Stimulated activated CD4-positive, alpha-beta T cell treated with anti-CD3 and anti-CD28 coated beads, Interleukin-4, amount 100 ng/mL, for 4 hours (primary cell): ENCODE measurements around the gene SUN3.
"Not testable (repeated sequence)": the region's sequence is repeated elsewhere in the genome, so short reads cannot be mapped to it uniquely, and the experiment has no call there.

Experiments
- DNase-seq, 2 experiments: peaks; one replicate each; pipeline ENCODE4 v3.0.0-alpha.2; 2020

SUN3 gene

DNA sequence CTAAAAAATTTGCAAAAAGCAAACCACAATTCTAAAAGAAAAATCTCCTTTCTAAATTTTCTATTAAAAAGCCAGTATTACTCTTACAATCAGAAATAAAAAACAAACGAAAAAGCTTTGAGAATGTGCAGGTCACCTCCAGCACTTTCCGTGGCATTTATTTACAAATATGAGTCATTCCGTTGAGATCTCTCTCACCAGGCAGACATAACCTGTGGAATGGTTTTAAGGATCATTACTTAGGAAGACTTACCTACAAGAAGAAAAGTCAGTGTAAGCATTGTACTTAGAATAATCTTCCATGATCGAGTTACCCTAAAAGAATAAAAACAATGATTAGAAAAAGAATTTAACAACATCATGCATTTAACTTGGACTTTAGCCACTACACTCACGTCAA, 3.3 kb downstream of the SUN3 start:
- no peak for DNase-seq

DNA sequence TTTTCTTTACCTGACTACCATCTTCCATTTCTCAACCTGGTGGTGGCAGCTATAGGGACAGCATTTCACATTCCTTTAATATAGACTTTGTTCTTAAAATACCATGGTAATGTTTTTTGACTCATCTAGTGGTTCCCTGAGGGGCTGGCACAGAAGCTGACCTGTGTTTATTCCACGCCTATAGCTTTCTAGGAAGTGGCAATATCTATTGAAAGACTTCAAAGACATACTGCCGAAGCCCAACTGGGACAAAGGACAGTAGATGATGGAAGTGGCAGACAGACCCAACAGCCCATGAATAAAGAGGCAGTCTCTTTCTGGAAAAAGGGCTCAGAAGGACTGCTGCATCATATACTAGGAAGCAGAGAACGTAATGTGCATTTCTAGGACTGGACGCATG, 11.2 kb downstream of the SUN3 start:
- DNase-seq, result no peak

DNA sequence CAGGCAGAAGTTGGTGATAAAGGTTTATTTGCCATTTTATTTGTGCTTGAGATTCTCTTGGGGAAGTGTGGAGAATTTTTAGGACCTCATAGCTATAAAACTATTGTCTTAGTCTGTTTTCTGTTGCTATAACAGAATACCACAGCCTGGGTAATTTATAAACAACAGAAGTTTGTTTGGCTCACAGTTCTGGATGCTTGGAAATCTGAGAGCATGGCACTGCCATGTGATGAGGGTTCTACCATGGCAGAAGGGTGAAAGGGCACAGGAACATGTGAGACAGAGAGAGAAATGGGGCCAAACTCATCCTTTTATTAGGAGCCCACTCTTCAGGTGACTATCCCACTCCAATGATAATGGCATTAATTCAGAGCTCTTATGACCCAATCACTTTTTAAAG, 12.3 kb downstream of the SUN3 start:
- no peak for DNase-seq

DNA sequence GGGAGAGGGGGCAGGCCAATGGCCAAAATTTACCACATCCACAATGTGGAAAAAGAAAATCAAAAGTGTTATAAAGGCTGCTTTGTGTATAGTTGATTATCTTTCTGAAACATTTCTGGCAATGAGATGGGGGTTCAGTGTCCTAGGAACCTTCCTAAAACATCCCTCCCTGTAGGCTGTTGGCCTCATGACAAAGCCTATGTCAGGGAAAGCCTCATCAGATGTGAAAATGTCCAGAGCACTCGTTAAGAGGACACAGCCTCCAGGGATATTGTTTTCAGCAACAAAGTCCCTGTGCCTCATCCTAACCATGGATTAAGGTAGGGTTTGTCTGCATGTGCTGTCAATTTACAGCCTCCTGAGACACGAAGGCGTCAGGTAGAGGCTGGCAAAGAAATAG, 17.0 kb downstream of the SUN3 start:
- no peak for DNase-seq

DNA sequence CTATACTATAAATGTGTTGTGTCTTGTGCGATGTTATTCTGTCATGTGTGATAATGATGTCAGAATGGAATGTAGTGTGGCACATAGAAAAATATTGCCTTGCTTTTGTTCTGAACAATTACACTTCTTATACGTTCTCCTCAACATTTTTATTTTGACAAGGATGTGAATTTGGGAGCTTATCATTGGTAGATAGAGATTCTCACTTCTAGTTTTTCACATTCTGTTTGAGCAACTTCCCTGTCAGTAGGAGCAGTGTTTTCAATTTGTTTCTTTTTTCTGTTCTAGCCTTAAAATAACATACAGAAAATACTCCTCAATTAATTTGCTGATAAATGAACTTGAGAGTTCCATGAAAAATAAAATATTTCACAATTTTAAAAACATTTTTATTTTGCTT, 17.6 kb downstream of the SUN3 start:
- no peak for DNase-seq

GRCh38 chr7:48009954-48010353, 19.0 kb downstream of the SUN3 start:
- DNase-seq, result no peak

DNA sequence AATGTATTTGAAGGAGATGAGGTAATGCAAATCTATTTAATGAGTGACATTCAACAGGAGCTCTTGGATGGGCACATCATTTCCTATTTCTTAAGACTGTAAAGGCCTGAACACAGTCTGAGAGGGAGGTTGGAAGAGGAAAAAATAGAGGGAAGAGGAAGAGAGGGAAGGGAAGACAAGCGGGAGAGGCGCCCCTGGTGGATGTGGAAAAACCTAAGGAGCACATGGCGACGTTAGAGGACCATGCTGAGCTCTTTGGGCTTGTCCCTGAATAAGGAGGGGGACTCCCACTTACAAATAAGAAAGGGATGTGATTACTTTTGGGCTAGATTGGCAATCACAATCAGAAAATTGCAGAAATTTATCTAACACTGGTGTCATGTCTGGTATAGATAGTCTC, 19.6 kb downstream of the SUN3 start:
- no peak for DNase-seq

DNA sequence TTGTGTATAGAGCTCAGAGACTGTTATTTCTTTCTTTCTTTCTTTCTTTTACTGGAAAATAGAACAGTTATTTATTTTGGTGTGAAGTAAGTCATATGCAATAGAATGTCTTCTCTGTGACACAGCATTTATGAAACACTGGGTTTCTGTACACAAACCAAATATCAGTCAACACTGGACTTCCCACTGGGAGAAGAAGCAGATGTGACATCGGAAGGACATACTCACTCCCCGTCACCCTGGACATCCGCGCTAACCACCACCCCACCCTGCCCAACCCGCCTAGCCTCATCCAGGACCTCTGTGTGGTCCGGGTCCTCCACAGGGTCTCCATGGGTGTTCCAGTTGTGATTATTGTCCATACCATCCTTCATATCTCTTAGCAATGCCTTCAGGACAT, 22.0 kb downstream of the SUN3 start:
- DNase-seq, result no peak

- DNase-seq, result no peak
These were observed 24.3 kb downstream of the SUN3 start for GRCh38 chr7:48004638-48005037.

- no peak for DNase-seq
These were observed 24.9 kb downstream of the SUN3 start for GRCh38 chr7:48004032-48004431.

DNA sequence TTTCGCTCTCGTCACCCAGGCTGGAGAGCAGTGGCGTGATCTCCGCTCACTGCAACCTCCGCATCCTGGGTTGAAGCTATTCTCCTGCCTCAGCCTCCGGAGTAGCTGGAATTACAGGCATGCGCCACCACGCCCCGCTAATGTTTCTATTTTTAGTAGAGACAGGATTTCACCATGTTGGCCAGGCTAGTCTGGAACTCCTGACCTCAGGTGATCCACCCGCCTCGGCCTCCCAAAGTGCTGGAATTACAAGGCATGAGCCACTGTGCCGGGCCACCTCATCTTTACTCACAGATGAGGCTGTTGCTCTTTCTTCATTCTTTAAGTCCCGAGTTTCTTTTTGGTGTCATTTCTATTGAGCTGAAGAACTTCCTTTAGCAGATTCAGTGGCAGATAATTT, 28.7 kb downstream of the SUN3 start:
- not testable (repeated sequence) for DNase-seq

DNA sequence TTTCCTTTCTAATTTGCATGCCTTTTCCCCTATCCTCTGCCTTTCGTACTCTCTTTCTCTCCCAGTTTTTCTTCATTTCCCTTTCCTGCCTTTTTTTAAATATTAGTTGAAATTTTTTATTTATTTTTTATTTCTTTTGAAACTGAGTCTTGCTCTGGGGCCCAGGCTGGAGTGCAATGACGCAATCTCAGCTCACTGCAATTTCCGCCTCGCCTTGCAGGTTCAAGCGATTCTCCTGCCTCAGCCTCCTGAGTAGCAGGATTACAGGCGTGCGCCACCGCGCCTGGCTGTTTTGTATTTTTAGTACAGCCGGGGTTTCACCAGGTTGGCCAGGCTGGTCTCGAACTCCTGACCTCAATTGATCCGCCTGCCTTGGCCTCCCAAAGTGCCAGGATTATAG, 29.5 kb downstream of the SUN3 start:
- DNase-seq, result no peak

- no peak for DNase-seq
These were observed 36.5 kb downstream of the SUN3 start for GRCh38 chr7:47992446-47992845.

DNA sequence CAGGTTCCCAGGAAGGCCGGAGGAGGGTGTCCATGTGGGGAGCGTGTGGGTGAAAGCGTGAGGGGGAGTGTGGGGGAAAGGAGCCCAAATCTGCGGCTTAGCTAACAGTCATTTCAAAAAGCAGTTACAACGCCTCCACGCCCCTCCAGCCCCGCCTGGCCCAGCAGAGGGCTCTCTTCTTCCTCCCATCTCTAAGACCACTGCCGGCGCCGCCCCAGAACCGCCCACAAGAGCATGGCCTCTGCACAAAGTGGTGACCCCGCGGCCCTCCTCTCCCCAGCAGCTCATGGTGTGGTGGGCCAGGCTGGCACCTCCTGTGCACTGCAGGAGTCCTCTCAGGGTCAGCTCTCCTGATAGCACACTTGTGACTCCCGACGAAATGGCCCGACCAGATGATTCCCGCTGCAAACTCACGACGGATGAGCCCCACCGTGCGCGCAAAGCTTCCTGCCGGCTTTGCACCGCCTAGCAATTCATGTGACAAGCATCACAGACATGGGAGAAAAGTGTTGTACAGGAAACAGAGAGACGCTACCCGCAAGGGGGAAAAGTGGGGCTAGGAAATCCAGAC, 37.1 kb downstream of the SUN3 start:
- DNase-seq, result peak; percentile 77 to 82

DNA sequence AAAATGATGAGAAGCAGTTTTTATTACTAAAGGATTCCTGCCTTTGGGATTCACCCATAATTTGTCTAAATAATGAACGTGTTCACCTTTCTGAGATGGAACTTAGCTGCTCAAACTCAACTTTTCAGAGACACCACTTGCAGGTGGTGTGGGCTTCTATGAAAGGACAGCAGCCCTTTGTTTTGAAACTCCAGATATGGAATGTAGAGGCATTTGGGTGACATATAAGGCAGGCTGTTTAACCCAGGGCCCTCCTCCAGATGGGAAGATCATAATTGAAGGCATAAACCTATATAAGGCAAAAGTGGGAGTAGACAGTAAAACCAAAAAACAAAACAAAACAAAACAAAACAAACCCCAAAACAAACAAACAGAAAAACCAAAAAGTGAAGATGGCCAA, 37.6 kb downstream of the SUN3 start:
- no peak for DNase-seq

GRCh38 chr7:47990592-47990991, 38.3 kb downstream of the SUN3 start:
- DNase-seq, result no peak

DNA sequence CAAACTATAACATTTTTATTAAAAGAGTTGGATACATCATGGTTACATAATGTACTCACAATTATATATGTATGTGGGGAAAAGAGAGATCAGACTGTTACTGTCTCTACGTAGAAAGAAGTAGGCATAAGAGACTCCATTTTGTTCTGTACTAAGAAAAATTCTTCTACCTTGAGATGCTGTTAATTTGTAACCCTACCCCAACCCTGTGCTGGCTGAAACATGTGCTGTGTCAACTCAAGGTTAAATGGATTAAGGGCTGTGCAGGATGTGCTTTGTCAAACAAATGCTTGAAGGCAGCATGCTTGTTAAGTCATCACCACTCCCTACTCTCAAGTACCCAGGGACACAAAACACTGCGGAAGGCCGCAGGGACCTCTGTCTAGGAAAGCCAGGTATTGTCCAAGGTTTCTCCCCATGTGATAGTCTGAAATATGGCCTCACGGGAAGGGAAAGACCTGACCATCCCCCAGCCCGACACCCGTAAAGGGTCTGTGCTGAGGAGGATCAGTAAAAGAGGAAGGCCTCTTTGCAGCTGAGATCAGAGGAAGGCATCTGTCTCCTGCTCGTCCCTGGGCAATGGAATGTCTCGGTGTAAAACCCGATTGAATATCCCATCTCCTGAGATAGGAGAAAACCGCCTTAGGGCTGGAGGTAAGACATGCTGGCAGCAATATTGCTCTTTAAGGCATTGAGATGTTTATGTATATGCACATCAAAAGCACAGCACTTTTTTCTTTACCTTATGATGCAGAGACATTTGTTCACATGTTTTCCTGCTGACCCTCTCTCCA, 39.1 kb downstream of the SUN3 start:
- DNase-seq, result not testable (repeated sequence)

GRCh38 chr7:47988496-47989386, 40.2 kb downstream of the SUN3 start:
- DNase-seq, result no peak

GRCh38 chr7:47982610-47983009, 46.3 kb downstream of the SUN3 start:
- DNase-seq, result no peak

- not testable (repeated sequence) for DNase-seq
These were observed 48.3 kb downstream of the SUN3 start for GRCh38 chr7:47980648-47981047.

DNA sequence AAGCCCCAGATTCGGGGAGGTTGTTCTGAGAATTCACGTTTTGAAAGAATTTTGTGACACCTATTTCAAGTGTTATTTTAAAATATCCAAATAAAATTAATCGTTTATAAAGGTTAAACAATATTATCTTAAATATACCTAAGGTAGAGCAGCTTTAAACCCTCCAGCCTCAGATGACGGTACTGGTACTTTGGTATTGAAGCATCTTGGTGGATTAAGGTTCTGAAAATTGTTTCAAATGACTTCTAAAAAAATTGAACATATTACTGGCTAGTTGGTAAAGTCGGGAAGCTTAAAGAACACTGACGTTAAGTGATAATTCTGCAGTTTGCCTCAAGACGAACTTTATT, 49.1 kb downstream of the SUN3 start:
- DNase-seq, result no peak

GRCh38 chr7:47979145-47979831, 49.6 kb downstream of the SUN3 start, which contains the start of gene HUS1:
Gene HUS1, minus strand, starts transcription at chr7:47979615. Its CDS starts 96 bp downstream, at chr7:47979519.
- peak; percentile 89 to 90 for DNase-seq

GRCh38 chr7:47978790-47979144, 50.1 kb downstream of the SUN3 start:
- DNase-seq, result no peak
